ENCODE data around the gene VAMP3. TPM values are rescaled to one million over a fixed set of nuclear protein-coding genes. Genes with fewer than 3 reads are reported as not detected.
"Not testable (repeated sequence)": the region's sequence is repeated elsewhere in the genome, so short reads cannot be mapped to it uniquely, and the experiment has no call there.

The VAMP3 gene
- total RNA-seq, 1 donor from 2014 or later: 47.0 TPM

DNA sequence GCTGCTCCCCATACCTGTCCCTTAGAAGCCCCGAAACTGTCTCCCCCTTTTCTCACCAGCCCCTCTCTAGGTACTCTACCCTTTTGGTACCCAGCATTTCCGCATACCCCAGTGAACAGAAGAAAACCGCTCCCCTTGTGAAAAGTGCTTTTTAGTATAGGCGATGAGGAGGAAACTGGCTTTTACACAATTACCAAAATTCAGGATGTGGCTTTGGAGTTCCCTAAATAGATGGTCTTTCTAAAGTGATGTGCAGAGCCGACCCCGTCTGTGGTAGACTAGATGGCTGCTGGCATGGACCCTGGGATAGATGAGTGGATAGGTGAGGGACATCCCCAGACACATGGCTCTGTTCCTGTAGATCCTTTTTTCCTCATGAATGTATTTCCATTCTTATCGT lies 10.4 kb downstream of the VAMP3 start:
- Histone ChIP-seq H3K9me3 (ENCODE audit: control insufficient read depth in 3 of 3, low read length in 3 of 3) (no peaks in the 10 kb centered on the region), H3K9ac (ENCODE audit: low read depth in 1 of 3, low read length in 3 of 3) (no peak overlapping the region), H3K27ac (ENCODE audit: low read depth, low read length) (no peak overlapping the region), H3K27me3 (ENCODE audit: control insufficient read depth in 3 of 3, insufficient read depth in 3 of 3, low read length in 3 of 3) (no peaks in the 10 kb centered on the region), H3K4me1 (ENCODE audit: control insufficient read depth in 3 of 3, insufficient read depth in 3 of 3, low read length in 3 of 3) (peaks cover 12 to 24% (median 15%) of the 10 kb centered on the region in 3 donors), H3K4me3 (ENCODE audit: low read length in 3 of 3) (no peak overlapping the region), H3K36me3 (ENCODE audit: control insufficient read depth in 3 of 3, insufficient read depth in 3 of 3, low read length in 3 of 3) (peaks cover 25 to 49% (median 42%) of the 10 kb centered on the region in 3 donors)

DNA sequence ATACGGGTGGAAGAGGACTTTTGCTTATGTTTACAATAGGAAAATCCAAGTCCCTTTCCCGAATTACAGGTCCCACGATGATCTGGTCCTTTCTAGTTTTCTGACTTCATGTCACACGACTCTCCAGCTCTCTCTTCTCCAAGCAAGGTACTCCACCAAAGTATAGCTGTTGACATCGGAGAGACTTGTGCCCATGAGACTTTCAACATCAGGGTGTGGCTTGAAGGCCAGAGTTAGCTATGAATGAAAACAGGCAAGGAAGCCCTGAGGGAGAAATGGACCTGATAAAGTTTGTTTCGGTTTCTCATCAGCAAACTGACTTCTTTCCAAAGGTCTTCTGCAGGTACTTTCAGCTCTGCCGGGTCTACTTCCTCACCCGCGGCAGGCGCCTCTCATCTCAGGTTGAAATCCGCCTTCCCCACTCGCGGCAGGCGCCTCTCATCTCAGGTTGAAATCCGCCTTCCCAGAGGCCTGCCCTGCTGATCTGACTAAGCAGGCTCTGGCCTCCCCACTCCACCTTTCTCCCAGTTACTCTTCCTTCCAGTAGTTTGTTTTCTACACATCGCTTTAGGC lies 10.9 kb downstream of the VAMP3 start:
- Histone ChIP-seq H3K27ac (ENCODE audit: low read depth, low read length) (peak overlapping the region; percentile 90), H3K9me3 (ENCODE audit: control insufficient read depth in 3 of 3, low read length in 3 of 3) (no peaks in the 10 kb centered on the region), H3K4me3 (ENCODE audit: low read length in 3 of 3) (no peak overlapping the region), H3K4me1 (ENCODE audit: control insufficient read depth in 3 of 3, insufficient read depth in 3 of 3, low read length in 3 of 3) (peaks cover 12 to 29% (median 20%) of the 10 kb centered on the region in 3 donors), H3K9ac (ENCODE audit: low read depth in 1 of 3, low read length in 3 of 3) (no peak overlapping the region), H3K36me3 (ENCODE audit: control insufficient read depth in 3 of 3, insufficient read depth in 3 of 3, low read length in 3 of 3) (peaks cover 24 to 52% (median 45%) of the 10 kb centered on the region in 3 donors), H3K27me3 (ENCODE audit: control insufficient read depth in 3 of 3, insufficient read depth in 3 of 3, low read length in 3 of 3) (no peaks in the 10 kb centered on the region)

DNA sequence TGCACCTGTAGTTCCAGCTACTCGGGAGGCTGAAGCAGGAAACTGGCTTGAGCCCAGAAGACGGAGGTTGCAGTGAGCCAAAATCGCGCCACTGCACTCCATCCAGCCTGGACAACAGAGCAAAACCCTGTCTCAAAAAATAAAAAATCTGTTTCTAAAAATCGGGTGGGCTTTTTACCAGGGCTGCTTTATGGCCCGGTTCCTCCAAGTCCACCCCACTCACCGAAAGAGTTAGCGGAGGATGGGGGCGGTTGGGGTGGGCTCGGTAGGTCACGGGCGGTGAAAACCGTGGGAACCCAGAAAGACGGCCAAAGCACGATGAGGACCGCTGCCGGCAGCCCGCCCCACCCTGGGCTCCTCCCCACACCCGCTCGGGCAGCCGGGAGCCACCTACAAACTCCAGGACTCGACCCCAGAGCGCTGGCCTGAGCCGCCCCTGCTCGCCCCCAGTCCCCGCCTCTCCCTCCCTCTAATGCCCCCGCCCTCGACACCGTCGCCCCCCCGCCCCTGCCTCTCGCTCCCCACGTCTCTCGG lies 12.1 kb downstream of the VAMP3 start:
- Histone ChIP-seq H3K4me3 (ENCODE audit: low read length in 3 of 3) (peak overlapping the region; percentile 45 to 70 (median 68)), H3K27ac (ENCODE audit: low read depth, low read length) (peak overlapping the region; percentile 90), H3K9ac (ENCODE audit: low read depth in 1 of 3, low read length in 3 of 3) (peak overlapping the region; percentile 61 to 80 (median 71)), H3K4me1 (ENCODE audit: control insufficient read depth in 3 of 3, insufficient read depth in 3 of 3, low read length in 3 of 3) (peaks cover 12 to 37% (median 20%) of the 10 kb centered on the region in 3 donors), H3K27me3 (ENCODE audit: control insufficient read depth in 3 of 3, insufficient read depth in 3 of 3, low read length in 3 of 3) (no peaks in the 10 kb centered on the region), H3K9me3 (ENCODE audit: control insufficient read depth in 3 of 3, low read length in 3 of 3) (no peaks in the 10 kb centered on the region), H3K36me3 (ENCODE audit: control insufficient read depth in 3 of 3, insufficient read depth in 3 of 3, low read length in 3 of 3) (peaks cover 21 to 55% (median 42%) of the 10 kb centered on the region in 3 donors)

GRCh38 chr1:7783826-7784491 lies 12.9 kb downstream of the VAMP3 start, which contains the start of gene PER3:
Gene PER3, plus strand, starts transcription at chr1:7784291. Its CDS starts 587 bp downstream, at chr1:7784878.
- H3K27ac ChIP-seq (ENCODE audit: low read depth, low read length): peak within 1 kb of the TSS; percentile 96

GRCh38 chr1:7784492-7785071 lies 13.5 kb downstream of the VAMP3 start:
- Histone ChIP-seq H3K4me1 (ENCODE audit: control insufficient read depth in 3 of 3, insufficient read depth in 3 of 3, low read length in 3 of 3) (peaks cover 12 to 37% (median 20%) of the 10 kb centered on the region in 3 donors), H3K4me3 (ENCODE audit: low read length in 3 of 3) (peak overlapping the region; percentile 67 to 85 (median 82)), H3K27ac (ENCODE audit: low read depth, low read length) (peak overlapping the region; percentile 96), H3K27me3 (ENCODE audit: control insufficient read depth in 3 of 3, insufficient read depth in 3 of 3, low read length in 3 of 3) (no peaks in the 10 kb centered on the region), H3K9ac (ENCODE audit: low read depth in 1 of 3, low read length in 3 of 3) (peak overlapping the region; percentile 81 to 93 (median 86)), H3K9me3 (ENCODE audit: control insufficient read depth in 3 of 3, low read length in 3 of 3) (no peaks in the 10 kb centered on the region), H3K36me3 (ENCODE audit: control insufficient read depth in 3 of 3, insufficient read depth in 3 of 3, low read length in 3 of 3) (peaks cover 28 to 57% (median 45%) of the 10 kb centered on the region in 3 donors)

More at GRCh38 chr1:7783826-7784491, 12.9 kb downstream of the VAMP3 start, which contains the start of gene PER3:
- peaks cover 23 to 57% (median 44%) of the 10 kb centered on the region in 3 donors for H3K36me3 ChIP-seq (ENCODE audit: control insufficient read depth in 3 of 3, insufficient read depth in 3 of 3, low read length in 3 of 3)
- peaks cover 12 to 37% (median 20%) of the 10 kb centered on the region in 3 donors for H3K4me1 ChIP-seq (ENCODE audit: control insufficient read depth in 3 of 3, insufficient read depth in 3 of 3, low read length in 3 of 3)
- no peaks in the 10 kb centered on the region for H3K9me3 ChIP-seq (ENCODE audit: control insufficient read depth in 3 of 3, low read length in 3 of 3)
- peak within 1 kb of the TSS; percentile 67 to 85 (median 82) for H3K4me3 ChIP-seq (ENCODE audit: low read length in 3 of 3)
- no peaks in the 10 kb centered on the region for H3K27me3 ChIP-seq (ENCODE audit: control insufficient read depth in 3 of 3, insufficient read depth in 3 of 3, low read length in 3 of 3)
- H3K9ac ChIP-seq (ENCODE audit: low read depth in 1 of 3, low read length in 3 of 3): peak within 1 kb of the TSS; percentile 81 to 93 (median 86)

GRCh38 chr1:7785108-7785507 lies 14.0 kb downstream of the VAMP3 start:
- no peaks in the 10 kb centered on the region for H3K9me3 ChIP-seq (ENCODE audit: control insufficient read depth in 3 of 3, low read length in 3 of 3)
- H3K4me1 ChIP-seq (ENCODE audit: control insufficient read depth in 3 of 3, insufficient read depth in 3 of 3, low read length in 3 of 3): peaks cover 12 to 37% (median 20%) of the 10 kb centered on the region in 3 donors
- peak overlapping the region; percentile 96 for H3K27ac ChIP-seq (ENCODE audit: low read depth, low read length)
- peaks cover 28 to 59% (median 45%) of the 10 kb centered on the region in 3 donors for H3K36me3 ChIP-seq (ENCODE audit: control insufficient read depth in 3 of 3, insufficient read depth in 3 of 3, low read length in 3 of 3)
- H3K4me3 ChIP-seq (ENCODE audit: low read length in 3 of 3): peak overlapping the region; percentile 67 to 85 (median 82)
- H3K27me3 ChIP-seq (ENCODE audit: control insufficient read depth in 3 of 3, insufficient read depth in 3 of 3, low read length in 3 of 3): no peaks in the 10 kb centered on the region
- peak overlapping the region; percentile 81 to 93 (median 86) for H3K9ac ChIP-seq (ENCODE audit: low read depth in 1 of 3, low read length in 3 of 3)

GRCh38 chr1:7786795-7787194 lies 15.7 kb downstream of the VAMP3 start:
- H3K27ac ChIP-seq (ENCODE audit: low read depth, low read length): no peak overlapping the region
- peak overlapping the region in 1 of 3 donors; percentile 28 for H3K9ac ChIP-seq (ENCODE audit: low read depth in 1 of 3, low read length in 3 of 3)
- H3K4me1 ChIP-seq (ENCODE audit: control insufficient read depth in 3 of 3, insufficient read depth in 3 of 3, low read length in 3 of 3): peaks cover 12 to 37% (median 20%) of the 10 kb centered on the region in 3 donors
- H3K27me3 ChIP-seq (ENCODE audit: control insufficient read depth in 3 of 3, insufficient read depth in 3 of 3, low read length in 3 of 3): no peaks in the 10 kb centered on the region
- H3K4me3 ChIP-seq (ENCODE audit: low read length in 3 of 3): no peak overlapping the region
- H3K36me3 ChIP-seq (ENCODE audit: control insufficient read depth in 3 of 3, insufficient read depth in 3 of 3, low read length in 3 of 3): peaks cover 37 to 62% (median 56%) of the 10 kb centered on the region in 3 donors
- H3K9me3 ChIP-seq (ENCODE audit: control insufficient read depth in 3 of 3, low read length in 3 of 3): no peaks in the 10 kb centered on the region

- Histone ChIP-seq H3K4me3 (ENCODE audit: low read length in 3 of 3) (no peak overlapping the region), H3K27ac (ENCODE audit: low read depth, low read length) (no peak overlapping the region), H3K9ac (ENCODE audit: low read depth in 1 of 3, low read length in 3 of 3) (no peak overlapping the region), H3K36me3 (ENCODE audit: control insufficient read depth in 3 of 3, insufficient read depth in 3 of 3, low read length in 3 of 3) (peaks cover 49 to 84% (median 74%) of the 10 kb centered on the region in 3 donors), H3K4me1 (ENCODE audit: control insufficient read depth in 3 of 3, insufficient read depth in 3 of 3, low read length in 3 of 3) (peaks cover 10 to 26% (median 15%) of the 10 kb centered on the region in 3 donors), H3K27me3 (ENCODE audit: control insufficient read depth in 3 of 3, insufficient read depth in 3 of 3, low read length in 3 of 3) (no peaks in the 10 kb centered on the region), H3K9me3 (ENCODE audit: control insufficient read depth in 3 of 3, low read length in 3 of 3) (no peaks in the 10 kb centered on the region)
These were observed 18.7 kb downstream of the VAMP3 start for GRCh38 chr1:7789828-7790227.

DNA sequence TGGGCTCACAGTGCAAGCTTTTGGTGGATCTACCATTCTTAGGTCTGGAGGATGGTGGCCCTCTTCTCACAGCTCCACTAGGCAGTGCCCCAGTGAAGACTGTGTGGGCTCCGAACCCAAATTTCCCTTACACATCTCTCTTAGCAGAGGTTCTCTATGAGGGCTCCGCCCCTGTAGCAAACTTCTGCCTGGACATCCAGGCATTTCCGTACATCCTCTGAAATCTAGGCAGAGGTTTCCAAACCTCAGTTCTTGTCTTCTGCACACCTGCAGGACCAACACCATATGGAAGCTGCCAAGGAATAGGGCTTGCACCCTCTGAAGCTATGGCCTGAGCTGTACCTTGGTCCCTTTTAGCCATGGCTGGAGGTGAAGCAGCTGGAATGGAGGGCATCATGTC lies 19.9 kb downstream of the VAMP3 start:
- not testable (repeated sequence) for H3K4me3 ChIP-seq (ENCODE audit: low read length in 3 of 3); H3K9me3 ChIP-seq (ENCODE audit: control insufficient read depth in 3 of 3, low read length in 3 of 3); H3K27ac ChIP-seq (ENCODE audit: low read depth, low read length); H3K27me3 ChIP-seq (ENCODE audit: control insufficient read depth in 3 of 3, insufficient read depth in 3 of 3, low read length in 3 of 3); H3K9ac ChIP-seq (ENCODE audit: low read depth in 1 of 3, low read length in 3 of 3)
- Histone ChIP-seq H3K36me3 (ENCODE audit: control insufficient read depth in 3 of 3, insufficient read depth in 3 of 3, low read length in 3 of 3) (peaks cover 54 to 86% (median 79%) of the 10 kb centered on the region in 3 donors), H3K4me1 (ENCODE audit: control insufficient read depth in 3 of 3, insufficient read depth in 3 of 3, low read length in 3 of 3) (peaks cover 0 to 16% (median 8%) of the 10 kb centered on the region in 3 donors)
